NCI-H2227 (cell line): ENCODE measurements around the gene PRTN3.
A peak's percentile ranks its signal among the peaks of the same experiment; 100 is the strongest.
"Not testable (repeated sequence)": the region's sequence is repeated elsewhere in the genome, so short reads cannot be mapped to it uniquely, and the experiment has no call there.

ENCODE experiments used
- DNase-seq: peaks from one replicate; lab custom pipeline; 2025; ENCODE audit not compliant: unreplicated experiment; lab: John Stamatoyannopoulos, UW

PRTN3 gene

DNA sequence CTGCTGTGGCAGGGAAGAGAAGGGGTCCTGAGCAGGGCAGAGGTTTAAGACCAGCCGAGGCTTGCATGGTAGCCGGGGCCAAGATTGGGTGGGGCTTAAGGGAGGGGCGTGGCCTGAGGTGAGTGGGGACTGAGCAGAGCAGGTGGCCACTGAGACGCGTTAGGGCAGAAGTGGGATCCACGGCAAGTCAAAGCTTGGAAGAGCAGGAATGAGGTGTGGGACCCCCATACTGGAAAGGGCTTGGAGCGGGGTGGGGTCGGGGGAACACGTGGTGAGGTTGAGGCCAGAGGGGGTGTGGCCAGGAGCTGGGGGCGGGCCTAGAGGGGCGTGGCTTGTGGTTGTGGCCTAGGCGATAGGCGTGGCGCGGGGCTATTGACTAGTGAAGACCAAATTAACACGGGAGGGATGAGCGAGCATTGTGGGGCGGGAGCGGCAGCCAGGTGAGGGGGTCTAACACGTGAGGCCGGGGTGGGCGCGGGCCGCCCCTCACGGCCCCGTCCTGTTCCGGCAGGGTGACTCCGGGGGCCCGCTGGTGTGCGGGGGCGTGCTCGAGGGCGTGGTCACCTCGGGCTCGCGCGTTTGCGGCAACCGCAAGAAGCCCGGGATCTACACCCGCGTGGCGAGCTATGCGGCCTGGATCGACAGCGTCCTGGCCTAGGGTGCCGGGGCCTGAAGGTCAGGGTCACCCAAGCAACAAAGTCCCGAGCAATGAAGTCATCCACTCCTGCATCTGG is 21.9 kb downstream of the PRTN3 start:
- no peak for DNase-seq

DNA sequence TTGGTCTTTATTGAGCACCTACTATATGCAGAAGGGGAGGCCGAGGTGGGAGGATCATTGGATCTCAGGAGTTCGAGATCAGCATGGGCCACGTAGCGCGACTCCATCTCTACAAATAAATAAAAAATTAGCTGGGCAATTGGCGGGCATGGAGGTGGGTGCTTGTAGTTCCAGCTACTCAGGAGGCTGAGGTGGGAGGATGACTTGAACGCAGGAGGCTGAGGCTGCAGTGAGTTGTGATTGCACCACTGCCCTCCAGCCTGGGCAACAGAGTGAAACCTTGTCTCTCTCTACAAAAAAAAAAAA is 22.5 kb downstream of the PRTN3 start:
- no peak for DNase-seq

DNA sequence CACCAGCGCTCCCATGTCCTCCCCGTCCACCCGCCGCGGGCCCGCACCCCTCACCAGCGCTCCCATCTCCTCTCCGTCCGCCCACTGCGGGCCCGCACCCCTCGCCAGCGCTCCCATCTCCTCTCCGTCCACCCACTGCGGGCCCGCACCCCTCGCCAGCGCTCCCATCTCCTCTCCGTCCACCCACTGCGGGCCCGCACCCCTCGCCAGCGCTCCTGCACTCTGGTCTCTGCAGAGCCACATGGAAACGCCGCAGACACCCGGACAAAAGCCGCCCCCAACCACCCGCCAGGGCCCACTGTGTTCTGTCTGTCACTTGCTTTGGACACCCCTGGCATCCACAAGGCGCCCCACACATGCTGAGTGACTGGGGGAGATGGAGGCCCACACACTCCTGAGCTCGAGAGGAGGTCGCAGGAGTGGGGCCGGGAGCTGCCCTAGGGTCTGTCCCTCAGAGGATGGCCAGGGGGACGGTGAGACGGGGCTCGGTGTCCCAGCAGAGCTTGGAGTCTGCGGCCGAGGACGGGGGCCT is 26.0 kb downstream of the PRTN3 start:
- no peak for DNase-seq

DNA sequence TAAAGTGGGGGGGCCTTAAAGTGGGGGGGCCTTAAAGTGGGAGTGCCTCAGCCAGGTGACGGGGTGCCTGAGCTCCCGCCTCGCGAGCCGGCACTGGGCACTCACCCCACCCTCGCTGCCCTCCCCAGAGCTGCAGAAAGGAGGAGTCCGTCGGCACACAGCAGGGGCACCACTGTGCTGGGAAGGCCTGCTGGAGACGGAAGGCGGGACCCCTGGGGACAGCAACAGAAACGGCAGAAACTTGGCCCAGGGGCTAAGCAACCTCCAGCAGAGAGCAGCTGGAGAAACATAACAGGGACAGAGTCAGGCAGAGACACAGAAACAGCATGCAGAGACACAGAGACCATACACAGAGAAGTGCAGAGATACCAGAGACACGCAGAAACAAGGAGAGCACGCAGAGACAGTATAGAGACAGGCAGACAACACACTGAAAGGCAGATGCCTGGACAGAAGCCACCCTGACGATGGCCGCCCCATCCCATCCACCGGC is 26.5 kb downstream of the PRTN3 start:
- no peak for DNase-seq

GRCh38 chr19:867855-868457 is 27.2 kb downstream of the PRTN3 start:
- no peak for DNase-seq

GRCh38 chr19:868458-869244 is 27.9 kb downstream of the PRTN3 start:
- no peak for DNase-seq

DNA sequence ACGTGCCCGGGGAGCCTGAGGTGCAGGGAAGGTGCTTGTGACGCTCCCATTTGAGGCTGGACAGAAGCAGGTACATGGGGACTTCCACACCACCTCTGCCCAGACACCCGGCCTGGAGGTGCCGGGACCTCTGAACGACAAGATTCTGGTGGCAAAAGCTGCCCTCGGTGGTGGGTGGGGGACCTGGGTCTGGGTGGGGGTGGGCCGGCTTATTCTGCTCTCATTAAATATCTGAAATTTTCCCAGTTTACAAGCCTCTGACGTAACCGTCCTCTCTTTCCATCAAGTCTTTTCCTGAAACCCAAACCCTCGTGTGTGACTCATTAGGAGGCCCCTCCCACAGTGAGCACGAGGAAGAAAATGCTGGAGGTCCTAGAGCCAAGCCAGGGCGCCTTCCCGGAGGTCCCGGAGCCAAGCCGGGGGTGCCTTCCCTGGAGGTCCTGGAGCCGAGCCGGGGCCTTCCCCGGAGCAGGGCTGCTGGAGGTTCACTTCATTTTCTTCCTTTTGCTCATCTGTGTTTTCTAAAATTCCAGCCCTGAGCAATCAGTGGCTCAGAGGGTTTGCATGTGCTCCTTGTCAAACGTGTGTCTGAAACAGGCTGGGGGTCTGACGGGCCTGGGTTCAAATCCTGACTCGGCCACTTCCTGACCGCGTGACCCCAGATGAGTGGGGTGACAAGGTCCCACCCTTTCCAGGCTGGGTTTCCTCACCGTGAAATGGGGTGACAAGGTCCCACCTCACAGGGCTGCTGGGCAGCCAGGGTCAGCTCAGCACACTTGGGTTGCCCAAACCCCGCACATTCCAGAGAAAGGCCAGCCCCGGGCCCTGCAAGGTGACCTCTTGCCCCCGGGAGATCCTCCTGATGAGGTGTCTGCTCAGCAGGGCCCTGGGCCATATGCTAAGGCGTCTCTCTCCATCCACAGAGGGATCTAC is 28.7 kb downstream of the PRTN3 start:
- DNase-seq, result no peak

DNA sequence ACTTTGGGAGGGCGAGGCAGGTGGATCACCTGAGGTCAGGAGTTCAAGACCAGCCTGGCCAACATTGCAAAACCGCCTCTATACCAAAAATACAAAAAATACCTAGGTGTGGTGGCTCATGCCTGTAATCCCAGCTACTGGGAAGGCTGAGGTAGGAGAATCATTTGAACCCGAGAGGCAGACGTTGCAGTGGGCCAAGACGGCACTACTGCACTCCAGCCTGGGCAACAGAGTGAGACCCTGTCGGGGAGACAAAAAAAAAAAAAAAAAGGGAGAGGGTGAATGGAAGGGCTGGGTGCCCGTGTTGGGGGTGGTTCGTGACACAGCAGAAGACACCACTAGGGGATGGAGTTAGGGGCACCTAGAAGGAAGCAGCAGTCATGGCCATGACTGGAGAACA is 29.5 kb downstream of the PRTN3 start:
- no peak for DNase-seq

DNA sequence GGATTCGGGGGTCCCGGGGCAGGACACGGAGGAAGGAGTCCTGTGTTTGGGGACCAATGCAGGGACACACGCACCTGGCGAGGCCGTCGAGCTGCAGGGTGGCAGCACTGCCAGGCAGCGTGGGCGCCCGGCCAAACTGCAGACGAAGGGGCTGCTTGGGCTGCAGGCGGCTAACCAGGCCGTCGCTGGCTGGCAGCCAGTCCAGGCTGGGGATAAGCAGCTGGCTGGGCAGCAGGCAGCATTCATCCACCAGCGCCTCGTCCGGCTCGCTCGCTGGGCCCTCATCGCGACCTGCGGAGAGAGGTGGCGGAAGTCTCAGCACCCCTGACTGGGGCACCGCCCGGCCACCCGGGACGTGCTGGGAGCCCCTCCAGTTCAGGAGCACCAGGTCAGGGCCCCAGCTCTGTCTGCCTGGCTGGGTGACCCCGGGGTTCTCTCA is 30.2 kb downstream of the PRTN3 start:
- DNase-seq, result no peak

- DNase-seq, result peak; percentile 16
These were observed 30.9 kb downstream of the PRTN3 start for GRCh38 chr19:871446-872265.

- peak; percentile 51 for DNase-seq
These were observed 31.6 kb downstream of the PRTN3 start for GRCh38 chr19:872266-872951.

DNA sequence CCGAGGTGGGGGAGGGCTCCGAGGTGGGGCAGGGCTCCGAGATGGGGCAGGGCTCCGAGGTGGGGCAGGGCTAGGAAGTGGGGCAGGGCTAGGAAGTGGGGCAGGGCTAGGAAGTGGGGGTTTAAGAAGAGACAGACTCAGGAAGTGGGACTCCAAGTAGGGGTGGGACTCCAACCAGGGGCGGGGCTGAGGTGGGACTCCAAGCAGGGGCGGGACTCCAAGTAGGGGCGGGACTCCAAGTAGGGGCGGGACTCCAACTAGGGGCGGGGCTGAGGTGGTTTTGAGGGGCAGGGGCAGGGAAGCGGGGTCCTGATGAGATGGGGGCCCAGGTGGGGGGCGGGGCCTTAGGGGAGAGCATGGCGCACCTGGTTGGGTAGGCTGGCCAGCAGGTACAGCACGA is 32.3 kb downstream of the PRTN3 start:
- peak; percentile 28 for DNase-seq

GRCh38 chr19:873561-874041 is 32.8 kb downstream of the PRTN3 start:
- no peak for DNase-seq

GRCh38 chr19:875265-875879 is 34.6 kb downstream of the PRTN3 start:
- DNase-seq, result no peak

GRCh38 chr19:876089-876488 is 35.3 kb downstream of the PRTN3 start:
- DNase-seq, result no peak

DNA sequence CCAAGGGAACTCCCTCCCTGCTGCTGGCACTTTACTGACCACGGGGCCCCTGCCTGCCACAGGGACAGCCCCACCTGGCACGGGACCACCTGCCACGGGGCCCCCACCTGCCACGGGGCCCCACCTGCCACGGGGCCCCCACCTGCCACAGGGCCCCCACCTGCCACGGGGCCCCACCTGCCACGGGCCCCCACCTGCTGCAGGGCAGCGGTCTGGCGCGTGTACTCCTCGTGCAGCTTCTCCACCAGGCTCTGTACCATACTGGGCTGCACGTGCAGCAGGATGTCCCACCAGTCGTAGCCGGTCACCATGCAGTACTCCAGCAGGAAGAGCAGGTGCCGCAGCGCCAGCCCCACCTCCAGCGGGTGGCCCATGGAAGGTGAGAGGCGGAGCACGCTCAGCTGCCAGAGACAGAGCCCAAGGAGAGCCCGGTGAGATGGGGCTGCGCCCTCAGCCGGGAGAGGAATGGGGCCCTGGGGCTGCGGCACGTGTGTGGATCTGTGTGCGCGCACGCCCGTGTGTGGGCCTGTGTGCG is 36.0 kb downstream of the PRTN3 start:
- DNase-seq, result no peak

- not testable (repeated sequence) for DNase-seq
These were observed 37.3 kb downstream of the PRTN3 start for GRCh38 chr19:877992-878660.
